Stimulated activated CD4-positive, alpha-beta T cell treated with anti-CD3 and anti-CD28 coated beads, Interleukin-1b, Interleukin-23, amount 100 ng/mL, for 24 hours (primary cell): ENCODE measurements around the gene MRPS12.
"Not testable (repeated sequence)": the region's sequence is repeated elsewhere in the genome, so short reads cannot be mapped to it uniquely, and the experiment has no call there.

Experiments used
- DNase-seq, 4 experiments: peaks; one replicate each; pipeline ENCODE4 v3.0.0-alpha.2; 2020; ENCODE audit warnings: low read depth in 4 of 4, low spot score in 1 of 4

MRPS12 gene

GRCh38 chr19:38930776-38931520 is at the start of gene MRPS12:
TSS of gene MRPS12 (plus strand) at chr19:38930944. CDS start at chr19:38931295, 351 bp downstream.
- DNase-seq = peak; percentile 89 to 97 (median 94)

DNA sequence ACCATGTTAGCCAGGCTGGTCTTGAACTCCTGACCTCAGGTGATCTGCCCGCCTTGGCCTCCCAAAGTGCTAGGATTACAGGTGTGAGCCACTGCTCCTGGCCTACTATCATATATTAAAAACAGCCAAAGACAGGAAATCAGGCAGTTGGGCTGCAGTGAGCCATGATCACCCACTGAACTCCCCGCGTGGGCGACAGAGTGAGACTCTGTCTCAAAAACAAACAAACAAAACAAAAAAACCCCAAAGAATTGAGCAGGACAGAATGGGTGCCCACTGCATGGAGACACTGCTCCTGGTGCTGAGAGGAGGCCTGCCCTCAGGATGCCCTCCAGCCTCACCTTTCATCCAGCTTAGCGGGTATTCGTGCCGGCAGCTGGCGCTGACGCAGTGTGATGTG is 47.5 kb upstream of the MRPS12 start:
- no peak for DNase-seq

DNA sequence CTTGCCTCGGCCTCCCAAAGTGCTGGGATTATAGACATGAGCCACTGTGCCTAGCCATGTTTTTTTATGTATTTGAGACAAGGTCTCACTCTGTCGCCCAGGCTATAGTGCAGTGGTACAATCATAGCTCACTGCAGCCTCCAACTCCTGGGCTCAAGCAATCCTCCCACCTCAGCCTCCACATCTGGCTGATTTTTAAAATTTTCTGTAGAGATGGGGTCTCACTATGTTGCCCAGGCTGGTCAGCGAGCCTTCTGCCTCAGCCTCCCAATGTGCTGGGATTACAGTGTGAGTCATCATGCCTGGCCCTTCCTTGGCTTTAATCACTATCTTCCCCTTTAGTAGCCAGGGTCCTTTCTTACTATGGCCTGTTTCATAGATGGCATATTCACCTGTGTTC is 46.1 kb upstream of the MRPS12 start:
- DNase-seq = not testable (repeated sequence)

- no peak for DNase-seq
Observed at GRCh38 chr19:38888876-38889275, 41.9 kb upstream of the MRPS12 start.

DNA sequence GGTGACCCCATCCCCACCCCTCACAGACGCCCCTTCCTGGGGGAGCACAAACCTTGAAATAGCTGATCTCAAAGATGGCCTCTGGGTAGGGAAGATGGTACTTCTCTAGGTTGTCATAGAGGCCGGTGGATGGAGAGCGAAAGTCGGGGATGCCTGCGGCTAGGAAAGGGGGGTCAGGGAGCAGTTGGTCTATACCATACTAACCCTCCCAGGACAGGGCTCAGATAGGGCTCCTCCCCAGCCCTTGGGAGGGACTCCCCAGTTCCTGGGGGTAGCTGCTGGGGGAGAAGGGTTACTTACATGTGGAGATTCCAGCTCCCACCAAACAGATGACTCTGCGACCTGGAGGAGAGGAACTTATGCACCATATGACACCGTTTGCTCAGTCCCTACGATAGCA is 40.9 kb upstream of the MRPS12 start:
- no peak for DNase-seq

DNA sequence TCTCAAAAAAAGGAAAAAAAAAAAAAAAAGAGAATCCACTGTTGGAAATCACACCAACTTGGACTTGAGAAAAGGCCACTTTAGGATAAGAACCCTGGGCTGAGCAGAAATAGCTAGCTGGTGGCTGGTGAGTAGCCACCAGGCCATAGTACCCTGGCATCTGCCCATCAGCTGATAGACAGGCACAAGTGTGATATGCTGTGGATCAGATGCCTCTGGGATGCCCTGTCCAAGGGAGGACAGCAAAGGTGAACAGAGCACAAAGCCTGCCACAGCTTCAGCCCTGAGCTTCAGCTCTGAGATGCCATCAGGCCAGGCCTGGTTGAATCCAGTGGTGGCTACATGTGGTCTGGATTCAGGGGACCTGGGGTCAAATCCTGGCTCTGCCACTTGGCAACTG is 40.1 kb upstream of the MRPS12 start:
- no peak for DNase-seq

GRCh38 chr19:38891771-38892170 is 39.0 kb upstream of the MRPS12 start:
- no peak for DNase-seq

- DNase-seq = no peak
Observed at GRCh38 chr19:38892841-38893240, 37.9 kb upstream of the MRPS12 start.

- no peak for DNase-seq
Observed at GRCh38 chr19:38893341-38893771, 37.4 kb upstream of the MRPS12 start.

- no peak for DNase-seq
Observed at GRCh38 chr19:38894968-38895367, 35.8 kb upstream of the MRPS12 start.

DNA sequence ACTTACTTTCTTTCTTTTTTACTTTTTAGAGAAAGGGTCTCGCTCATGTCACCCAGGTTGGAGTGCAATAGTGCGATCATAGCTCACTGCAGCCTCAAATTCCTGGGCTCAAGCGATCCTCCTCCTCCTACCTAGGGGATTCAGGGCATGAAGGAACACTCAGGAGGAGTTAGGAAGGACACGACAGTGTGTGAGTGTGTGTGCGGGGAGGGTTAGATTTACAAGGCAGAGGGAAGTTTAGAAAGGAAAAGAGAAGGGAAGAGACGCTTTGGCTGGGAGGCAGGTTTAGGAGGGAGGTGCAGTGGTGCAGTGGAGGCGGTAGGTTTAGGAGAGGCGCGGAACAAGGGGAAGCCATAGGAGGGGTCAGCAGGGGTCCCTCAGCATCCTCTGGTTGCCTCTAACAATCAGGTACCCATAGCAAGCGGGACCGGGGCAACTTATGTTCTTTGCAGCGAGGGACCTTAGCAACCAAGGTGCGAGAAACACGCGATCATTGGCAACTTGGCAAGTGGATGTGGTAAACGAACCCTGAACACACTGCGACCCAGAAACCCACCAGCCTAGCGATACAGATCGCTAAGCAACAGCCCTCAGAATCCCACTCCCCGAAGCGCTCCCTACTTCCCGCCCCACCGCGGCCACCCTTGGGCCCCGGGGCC is 31.8 kb upstream of the MRPS12 start:
- no peak for DNase-seq

- peak; percentile 91 to 98 (median 96) for DNase-seq
Observed at GRCh38 chr19:38899447-38900201, 31.1 kb upstream of the MRPS12 start, which contains the start of the genes NFKBIB and SIRT2. TSS of gene NFKBIB (plus strand) at chr19:38899969. CDS start at chr19:38900033, 64 bp downstream. TSS of gene SIRT2 (minus strand) at chr19:38899618. CDS start at chr19:38899521, 97 bp downstream.

DNA sequence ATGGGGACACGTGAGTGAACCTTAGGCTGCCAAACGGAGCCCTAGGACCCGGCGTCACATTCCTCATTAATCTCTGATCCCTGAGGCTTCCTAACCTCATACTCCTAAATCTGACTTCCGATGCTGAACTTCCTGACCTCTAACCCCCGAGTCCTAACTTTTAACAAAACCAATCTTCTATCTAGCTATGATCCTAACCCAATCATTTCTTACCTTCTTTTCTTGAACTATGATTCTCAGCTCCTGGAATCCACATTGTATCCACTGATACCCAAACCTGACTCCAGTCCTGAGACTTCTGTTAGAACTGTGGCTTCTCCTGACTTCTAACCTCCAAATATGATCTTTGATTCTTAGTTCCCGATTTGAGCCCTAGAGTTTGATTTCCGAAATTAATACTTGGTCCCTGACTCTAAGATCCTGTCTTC is 30.5 kb upstream of the MRPS12 start:
- DNase-seq = no peak

GRCh38 chr19:38900743-38901190 is 30.0 kb upstream of the MRPS12 start:
- no peak for DNase-seq

GRCh38 chr19:38901683-38902082 is 29.1 kb upstream of the MRPS12 start:
- DNase-seq = no peak

- DNase-seq = no peak
Observed at GRCh38 chr19:38904581-38905539, 25.9 kb upstream of the MRPS12 start.

GRCh38 chr19:38905620-38906019 is 25.1 kb upstream of the MRPS12 start:
- DNase-seq = no peak

DNA sequence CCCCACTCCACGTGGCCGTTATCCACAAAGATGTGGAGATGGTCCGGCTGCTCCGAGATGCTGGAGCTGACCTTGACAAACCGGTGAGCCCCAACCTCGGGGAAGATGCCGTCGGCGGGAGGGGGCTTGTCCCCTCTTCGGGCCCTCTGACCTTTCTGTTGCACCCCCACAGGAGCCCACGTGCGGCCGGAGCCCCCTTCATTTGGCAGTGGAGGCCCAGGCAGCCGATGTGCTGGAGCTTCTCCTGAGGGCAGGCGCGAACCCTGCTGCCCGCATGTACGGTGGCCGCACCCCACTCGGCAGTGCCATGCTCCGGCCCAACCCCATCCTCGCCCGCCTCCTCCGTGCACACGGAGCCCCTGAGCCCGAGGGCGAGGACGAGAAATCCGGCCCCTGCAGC is 23.5 kb upstream of the MRPS12 start:
- DNase-seq = no peak

GRCh38 chr19:38907670-38908069 is 23.1 kb upstream of the MRPS12 start:
- DNase-seq = no peak

GRCh38 chr19:38908911-38909310 is 21.8 kb upstream of the MRPS12 start:
- DNase-seq = no peak
